Endothelial cell (in vitro differentiated cells): ENCODE data around the gene RBMS2. TPM values are rescaled to one million over a fixed set of nuclear protein-coding genes. Genes with fewer than 3 reads are reported as not detected.
A peak's percentile ranks its signal among the peaks of the same experiment; 100 is the strongest.

Source experiments
- DNase-seq: peaks from one replicate; pipeline ENCODE4 v3.0.0; 2021; ENCODE audit warnings: low spot score
- H3K27ac Mint-ChIP-seq: one replicate; pipeline ENCODE4 v1.8.0; 2021; ENCODE audit warnings: mixed read lengths, inconsistent platforms; ENCODE audit not compliant: unreplicated experiment
- H3K27me3 Mint-ChIP-seq: one replicate; pipeline ENCODE4 v1.8.0; 2021; ENCODE audit warnings: mild to moderate bottlenecking, moderate library complexity, mixed read lengths, inconsistent platforms; ENCODE audit not compliant: unreplicated experiment
- H3K36me3 Mint-ChIP-seq: one replicate; pipeline ENCODE4 v1.8.0; 2021; ENCODE audit warnings: mild to moderate bottlenecking, low read depth, mixed read lengths, inconsistent platforms; ENCODE audit not compliant: unreplicated experiment
- H3K4me1 Mint-ChIP-seq: one replicate; pipeline ENCODE4 v1.8.0; 2021; ENCODE audit warnings: mild to moderate bottlenecking, mixed read lengths, inconsistent platforms; ENCODE audit not compliant: unreplicated experiment
- H3K4me3 Mint-ChIP-seq: one replicate; pipeline ENCODE4 v1.8.0; 2021; ENCODE audit warnings: mild to moderate bottlenecking, mixed read lengths, inconsistent platforms; ENCODE audit not compliant: unreplicated experiment
- H3K9me3 Mint-ChIP-seq: one replicate; pipeline ENCODE4 v1.8.0; 2021; ENCODE audit warnings: mixed read lengths, inconsistent platforms; ENCODE audit not compliant: unreplicated experiment
- total RNA-seq: library from RNA; stranded (reverse); fragmentation: NEBNext Ultra II Directional; extraction: Animal tissue kit (Norgen Biotek cat#: 25700); gene quantifications from one replicate; pipeline ENCODE4 v1.2.1, GENCODE V29; 2021; ENCODE audit not compliant: unreplicated experiment
- TF ChIP-seq, protein P1 (sequence below): fragments of 200-600 bp; sonication (generic); IDR thresholded peaks from one replicate; pipeline ENCODE4 v1.5.0; 2021; ENCODE audit warnings: antibody characterized with exemption; ENCODE audit not compliant: unreplicated experiment

Gene RBMS2
- total RNA-seq, 1 donor from 2014 or later, result 122 TPM

DNA sequence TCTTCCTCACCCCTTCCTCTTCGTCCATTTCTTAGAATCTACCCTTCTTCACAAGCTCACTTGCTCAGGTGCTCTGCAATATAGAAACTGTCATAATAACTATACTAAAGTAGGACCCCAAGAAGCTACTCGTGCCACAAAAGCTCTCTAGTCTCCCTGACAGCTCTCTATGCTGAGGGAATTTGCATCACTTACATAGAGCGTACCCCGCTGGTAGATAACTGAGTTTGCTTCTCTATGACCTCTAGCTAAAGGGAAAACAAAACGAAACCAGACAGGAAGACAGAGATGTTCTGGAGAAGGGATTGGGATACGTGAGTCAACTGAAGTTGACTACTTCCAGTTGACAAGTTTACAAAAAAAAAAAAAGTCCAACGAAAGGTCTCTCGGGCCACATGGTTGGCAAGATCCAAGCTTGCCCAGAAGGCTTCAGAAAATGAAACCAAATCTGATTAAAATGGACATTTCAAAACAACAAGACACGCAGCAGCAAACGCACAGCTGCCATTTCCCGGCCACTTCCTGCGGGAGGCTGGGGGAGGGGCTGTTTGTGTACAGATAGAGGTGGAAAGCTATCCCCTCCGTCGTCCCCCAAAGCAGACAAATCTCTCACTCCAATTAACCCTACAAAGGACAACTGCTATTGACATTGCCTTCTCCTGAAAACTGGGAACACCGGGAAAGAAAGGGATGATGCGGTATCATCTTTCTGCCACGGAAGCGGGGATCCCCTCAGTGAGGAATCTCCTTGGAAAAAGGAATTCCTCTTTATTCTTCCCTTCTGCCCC is 107.2 kb downstream of the RBMS2 start:
- Mint-ChIP-seq H3K27ac (peak overlapping the region; percentile 90), H3K9me3 (no peaks in the 10 kb centered on the region)
- peak; percentile 57 for DNase-seq

DNA sequence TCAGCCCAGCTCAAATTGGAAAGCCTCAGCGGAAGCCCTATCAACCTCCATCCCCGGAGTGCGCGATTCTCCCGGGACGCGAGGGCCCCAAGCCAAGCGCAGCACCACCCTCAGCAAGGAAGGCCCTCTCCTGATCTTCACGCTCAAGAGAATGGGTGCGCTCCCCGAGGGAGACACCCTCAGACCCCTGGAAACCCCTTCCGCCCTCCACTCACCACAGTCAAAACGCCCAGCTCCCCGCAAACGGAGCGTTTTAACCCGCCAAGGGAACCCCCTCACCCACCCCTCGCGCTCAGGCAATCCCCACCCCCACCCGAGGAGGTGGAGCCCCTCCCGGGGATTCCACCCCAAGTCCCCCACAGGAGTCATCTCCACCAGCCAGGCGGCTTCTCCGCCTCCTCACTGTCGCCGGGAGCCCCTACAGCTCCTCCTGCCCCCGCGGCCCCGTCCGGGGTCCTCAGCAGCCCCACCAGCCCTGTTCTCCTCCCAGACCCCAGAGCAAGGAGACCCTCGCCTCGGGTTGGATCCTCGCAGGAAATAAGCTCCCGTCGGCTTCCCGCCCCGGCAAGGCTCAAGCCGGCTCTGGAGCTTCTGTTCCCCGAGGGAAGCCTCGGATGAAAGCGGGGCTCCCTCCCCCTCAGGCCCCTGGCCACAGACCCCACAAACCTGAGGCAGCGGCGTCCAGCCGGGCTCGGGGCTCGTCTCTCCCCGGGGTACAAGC is 108.0 kb downstream of the RBMS2 start:
- DNase-seq, result no peak
- peaks cover 7% of the 10 kb centered on the region for H3K36me3 Mint-ChIP-seq
- H3K27me3 Mint-ChIP-seq, result peaks cover 9% of the 10 kb centered on the region
- H3K9me3 Mint-ChIP-seq, result no peaks in the 10 kb centered on the region
- H3K27ac Mint-ChIP-seq, result peak overlapping the region; percentile 90
- peaks cover 47% of the 10 kb centered on the region for H3K4me1 Mint-ChIP-seq
- H3K4me3 Mint-ChIP-seq, result peak overlapping the region; percentile 95
- TF ChIP-seq, protein P1, sequence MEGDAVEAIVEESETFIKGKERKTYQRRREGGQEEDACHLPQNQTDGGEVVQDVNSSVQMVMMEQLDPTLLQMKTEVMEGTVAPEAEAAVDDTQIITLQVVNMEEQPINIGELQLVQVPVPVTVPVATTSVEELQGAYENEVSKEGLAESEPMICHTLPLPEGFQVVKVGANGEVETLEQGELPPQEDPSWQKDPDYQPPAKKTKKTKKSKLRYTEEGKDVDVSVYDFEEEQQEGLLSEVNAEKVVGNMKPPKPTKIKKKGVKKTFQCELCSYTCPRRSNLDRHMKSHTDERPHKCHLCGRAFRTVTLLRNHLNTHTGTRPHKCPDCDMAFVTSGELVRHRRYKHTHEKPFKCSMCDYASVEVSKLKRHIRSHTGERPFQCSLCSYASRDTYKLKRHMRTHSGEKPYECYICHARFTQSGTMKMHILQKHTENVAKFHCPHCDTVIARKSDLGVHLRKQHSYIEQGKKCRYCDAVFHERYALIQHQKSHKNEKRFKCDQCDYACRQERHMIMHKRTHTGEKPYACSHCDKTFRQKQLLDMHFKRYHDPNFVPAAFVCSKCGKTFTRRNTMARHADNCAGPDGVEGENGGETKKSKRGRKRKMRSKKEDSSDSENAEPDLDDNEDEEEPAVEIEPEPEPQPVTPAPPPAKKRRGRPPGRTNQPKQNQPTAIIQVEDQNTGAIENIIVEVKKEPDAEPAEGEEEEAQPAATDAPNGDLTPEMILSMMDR, result no peak

More for the DNA sequence above, 107.2 kb downstream of the RBMS2 start:
- Mint-ChIP-seq H3K36me3 (peaks cover 14% of the 10 kb centered on the region), H3K27me3 (peaks cover 9% of the 10 kb centered on the region), H3K4me1 (peaks cover 44% of the 10 kb centered on the region), H3K4me3 (peak overlapping the region; percentile 95)
- TF ChIP-seq, protein P1, result no peak

DNA sequence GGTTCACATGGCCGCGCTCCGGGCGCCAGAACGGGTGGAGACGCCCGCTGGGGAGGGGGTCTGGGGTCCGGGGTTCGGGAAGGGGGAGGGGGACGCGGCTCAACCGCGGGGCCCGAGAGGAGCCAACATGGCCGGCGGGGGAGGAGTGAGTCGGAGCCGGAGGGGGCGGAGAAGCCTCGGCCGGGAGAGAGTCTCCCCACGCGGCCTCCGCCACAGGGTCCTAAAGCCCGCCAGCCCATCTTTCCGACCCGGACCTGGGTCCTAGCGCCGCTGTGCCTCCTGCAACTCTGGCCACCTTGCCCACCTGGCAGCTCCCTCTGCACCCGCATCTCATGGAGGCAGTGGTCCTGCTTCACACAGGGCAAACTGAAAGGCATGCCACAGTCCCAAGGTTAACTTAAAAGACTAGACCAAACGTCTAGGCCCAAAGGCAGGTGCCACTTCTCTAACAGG is 108.6 kb downstream of the RBMS2 start, which contains the start of gene BAZ2A:
BAZ2A (minus strand) TSS at position 147 of the 453 bp plus-strand sequence. CDS start 12,796 bp downstream, outside the sequence.
- TF ChIP-seq, protein P1, result no peak
- Mint-ChIP-seq H3K36me3 (peaks cover 7% of the 10 kb centered on the region), H3K4me3 (peak within 1 kb of the TSS; percentile 95), H3K9me3 (no peaks in the 10 kb centered on the region), H3K27ac (peak within 1 kb of the TSS; percentile 90), H3K4me1 (peaks cover 47% of the 10 kb centered on the region), H3K27me3 (peaks cover 8% of the 10 kb centered on the region)
- DNase-seq, result peak; percentile 88

DNA sequence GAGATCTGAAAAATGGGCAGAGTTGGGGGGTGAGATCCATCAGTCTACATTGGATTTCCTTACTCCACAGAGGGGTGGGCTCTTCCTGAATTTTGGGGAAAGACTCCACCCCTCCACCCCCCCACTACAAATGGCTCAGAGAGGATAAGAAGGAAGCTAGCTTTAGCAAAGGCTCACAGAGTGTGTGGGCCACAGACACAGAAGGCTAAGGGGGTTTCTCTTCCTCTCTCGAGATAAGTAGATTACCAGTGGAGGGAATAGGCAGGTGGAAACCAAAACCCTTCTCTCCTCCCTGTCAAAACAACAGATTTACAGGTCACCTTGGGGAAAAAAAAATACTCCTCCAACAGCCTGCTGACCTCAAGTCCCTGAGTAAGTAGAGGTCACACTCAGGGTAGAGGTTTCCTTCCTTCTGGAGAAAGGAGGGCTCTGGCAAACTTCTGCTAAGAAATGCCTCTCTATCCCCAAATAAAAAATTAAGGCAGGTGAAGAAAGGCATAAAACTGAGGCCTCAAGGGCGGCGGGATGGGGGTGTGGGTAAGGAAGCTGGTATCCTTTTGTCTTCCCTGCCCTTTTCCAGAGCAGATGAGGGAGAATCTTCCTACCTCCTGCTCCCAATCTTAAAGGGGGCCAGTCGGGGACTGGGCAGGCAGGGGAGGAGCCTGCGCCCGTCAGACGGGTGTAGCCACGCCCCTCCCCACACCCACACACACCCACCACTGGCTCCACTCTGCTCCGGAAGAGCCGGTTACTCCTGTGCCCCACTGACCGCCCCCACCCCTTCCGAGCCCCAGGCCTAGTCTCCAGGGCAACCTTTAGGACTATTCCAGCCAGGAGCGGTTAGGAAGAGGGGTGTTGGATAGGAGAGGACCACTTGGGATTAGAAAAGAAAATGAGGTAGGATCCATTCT is 110.4 kb downstream of the RBMS2 start:
- H3K27ac Mint-ChIP-seq, result peak overlapping the region; percentile 27
- peaks cover 13% of the 10 kb centered on the region for H3K27me3 Mint-ChIP-seq
- H3K4me1 Mint-ChIP-seq, result peaks cover 53% of the 10 kb centered on the region
- DNase-seq, result peak; percentile 20
- peak overlapping the region; percentile 95 for H3K4me3 Mint-ChIP-seq
- TF ChIP-seq, protein P1, result no peak
- no peaks in the 10 kb centered on the region for H3K9me3 Mint-ChIP-seq
- H3K36me3 Mint-ChIP-seq, result peaks cover 7% of the 10 kb centered on the region
